22Rv1 (cell line): ENCODE measurements around the gene ENKUR.
"Not testable (repeated sequence)": the region's sequence is repeated elsewhere in the genome, so short reads cannot be mapped to it uniquely, and the experiment has no call there.

Source experiments
- H3K27ac ChIP-seq: fragments of 450-650 bp; 2 replicates; pipeline ENCODE4 v1.5.1; 2017
- CTCF ChIP-seq: fragments of 450-650 bp; IDR thresholded peaks from 2 replicates; pipeline ENCODE4 v1.5.1; 2017; ENCODE audit warnings: mild to moderate bottlenecking
- ZFX ChIP-seq: fragments of 450-650 bp; IDR thresholded peaks from 2 replicates; pipeline ENCODE4 v1.6.1; 2017; ENCODE audit warnings: antibody characterized with exemption, borderline replicate concordance

Gene ENKUR

DNA sequence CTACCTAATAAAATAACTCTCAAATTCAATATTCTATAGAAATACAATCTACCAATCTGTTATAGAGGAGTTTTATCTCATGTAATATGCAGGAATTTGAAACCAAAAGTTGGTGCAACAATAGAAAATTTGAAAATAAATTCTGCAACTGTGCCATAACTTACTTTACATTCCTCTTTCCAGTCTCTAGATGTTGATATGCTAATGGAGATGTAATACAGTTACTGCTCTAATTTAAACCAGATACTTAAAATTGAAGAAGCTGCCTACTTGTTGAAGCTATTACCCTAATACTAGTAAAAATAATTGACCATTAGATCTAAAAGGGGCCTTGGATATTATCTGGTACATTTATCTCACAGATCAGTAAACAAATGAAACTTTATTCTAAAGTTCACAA, 1.4 kb downstream of the ENKUR start:
- TF ChIP-seq ZFX (no peak), CTCF (no peak)
- no peak overlapping the region for H3K27ac ChIP-seq

DNA sequence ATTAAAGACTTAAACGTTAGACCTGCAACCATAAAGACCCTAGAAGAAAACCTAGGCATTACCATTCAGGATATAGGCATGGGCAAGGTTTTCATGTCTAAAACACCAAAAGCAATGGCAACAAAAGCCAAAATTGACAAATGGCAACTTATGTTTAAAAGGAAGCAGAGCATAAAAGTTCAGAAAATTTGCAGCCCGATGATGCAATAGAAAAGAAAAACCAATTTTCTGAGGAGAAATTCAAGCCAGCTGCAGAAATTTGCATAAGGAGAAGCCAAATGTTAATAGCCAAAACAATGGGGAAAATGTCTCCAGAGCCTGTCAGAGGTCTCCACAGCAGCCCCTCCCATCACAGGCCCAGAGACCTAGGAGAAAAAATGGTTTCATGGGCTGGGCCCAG, 4.4 kb downstream of the ENKUR start:
- not testable (repeated sequence) for H3K27ac ChIP-seq

DNA sequence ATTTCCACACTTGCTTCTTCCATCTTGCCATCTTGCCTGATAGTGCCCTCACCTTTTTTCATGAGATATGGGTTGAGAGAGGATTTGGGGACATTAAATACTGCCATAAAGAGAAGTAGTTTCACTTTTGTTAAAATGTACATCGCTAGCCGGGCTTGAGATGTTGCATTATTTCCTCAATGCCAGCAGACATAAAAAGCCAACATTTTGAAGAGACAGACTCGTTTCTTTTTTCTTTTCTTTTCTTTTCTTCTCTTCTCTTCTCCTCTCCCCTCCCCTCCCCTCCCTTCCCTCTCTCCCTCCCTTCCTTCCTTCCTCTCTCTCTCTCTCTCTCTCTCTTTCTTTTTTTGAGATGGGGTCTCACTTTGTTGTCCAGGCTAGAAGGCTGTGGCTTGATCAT, 17.9 kb downstream of the ENKUR start:
- no peak for TF ChIP-seq CTCF
- no peak for TF ChIP-seq ZFX
- H3K27ac ChIP-seq, result no peak overlapping the region

DNA sequence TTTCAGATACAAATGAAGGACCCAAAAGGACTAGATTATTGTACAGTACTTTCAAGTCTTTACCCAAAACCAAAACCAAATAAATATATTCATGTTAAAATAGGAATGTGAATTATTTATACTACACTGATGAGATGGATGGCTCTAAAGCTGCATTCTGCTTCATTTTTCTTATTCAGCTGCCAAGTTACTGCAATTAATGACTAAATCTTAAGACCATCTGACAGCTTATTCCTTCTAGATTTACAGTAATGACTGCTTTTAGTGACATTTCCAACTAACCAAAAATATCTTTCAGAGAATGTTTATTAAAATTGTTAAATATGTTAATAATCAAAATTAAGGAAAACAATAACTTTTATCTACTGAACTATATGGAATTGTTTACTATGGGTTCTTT, 20.9 kb downstream of the ENKUR start:
- H3K27ac ChIP-seq, result no peak overlapping the region
- TF ChIP-seq CTCF (no peak), ZFX (no peak)

- TF ChIP-seq CTCF (no peak), ZFX (no peak)
- no peak overlapping the region for H3K27ac ChIP-seq
Observed at GRCh38 chr10:24993237-24993958, 22.6 kb downstream of the ENKUR start.

GRCh38 chr10:24992512-24993133, 23.3 kb downstream of the ENKUR start:
- TF ChIP-seq ZFX (no peak), CTCF (no peak)
- no peak overlapping the region for H3K27ac ChIP-seq

DNA sequence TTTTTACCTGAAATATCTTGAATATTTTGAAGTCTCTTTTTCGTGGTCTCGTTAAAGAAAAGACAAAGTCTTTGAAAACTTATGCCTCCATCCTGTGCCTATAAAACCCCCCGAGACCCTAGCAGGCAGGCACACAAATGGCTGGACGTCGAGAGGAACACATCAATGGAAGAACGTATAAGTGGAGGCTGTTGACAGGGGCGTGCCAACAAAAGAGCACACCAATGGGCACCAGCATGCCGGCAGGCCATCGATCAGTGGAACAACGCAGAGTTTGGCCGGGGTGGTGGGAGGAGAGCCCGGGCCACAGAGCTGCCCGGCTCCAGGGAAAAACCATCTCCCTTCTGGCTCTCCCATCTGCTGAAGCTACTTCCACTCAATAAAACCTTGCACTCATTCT, 24.7 kb downstream of the ENKUR start:
- H3K27ac ChIP-seq, result no peak overlapping the region

More for the DNA sequence above, 24.7 kb downstream of the ENKUR start:
- no peak for TF ChIP-seq ZFX
- no peak for TF ChIP-seq CTCF
